Neural crest cell (in vitro differentiated cells): ENCODE data around the gene METAP1. TPM values are rescaled to one million over a fixed set of nuclear protein-coding genes. Genes with fewer than 3 reads are reported as not detected.
A peak's percentile ranks its signal among the peaks of the same experiment; 100 is the strongest.
"Not testable (repeated sequence)": the region's sequence is repeated elsewhere in the genome, so short reads cannot be mapped to it uniquely, and the experiment has no call there.

ENCODE experiments used
- DNase-seq: peaks from one replicate; pipeline ENCODE4 v3.0.0; 2021; ENCODE audit warnings: low read depth, mixed read lengths, low spot score
- H3K27ac Mint-ChIP-seq: one replicate; pipeline ENCODE4 v1.8.0; 2021; ENCODE audit warnings: mild to moderate bottlenecking, mixed read lengths; ENCODE audit not compliant: unreplicated experiment
- H3K27me3 Mint-ChIP-seq: 2 replicates; pipeline ENCODE4 v1.8.0; 2021; ENCODE audit warnings: low read depth, mild to moderate bottlenecking, mixed read lengths
- H3K36me3 Mint-ChIP-seq: 2 replicates; pipeline ENCODE4 v1.8.0; 2021; ENCODE audit warnings: low read depth, mild to moderate bottlenecking, mixed read lengths
- H3K4me1 Mint-ChIP-seq: 2 replicates; pipeline ENCODE4 v1.8.0; 2021; ENCODE audit warnings: mixed read lengths
- H3K4me3 Mint-ChIP-seq: one replicate; pipeline ENCODE4 v1.8.0; 2021; ENCODE audit warnings: mild to moderate bottlenecking, mixed read lengths
- H3K9me3 Mint-ChIP-seq: 2 replicates; pipeline ENCODE4 v1.8.0; 2021; ENCODE audit warnings: mixed read lengths
- CTCF ChIP-seq: fragments of 200-600 bp; sonication (generic); conservative IDR thresholded peaks from 2 replicates; pipeline ENCODE4 v1.5.0; 2021; ENCODE audit warnings: antibody characterized with exemption, mild to moderate bottlenecking
- total RNA-seq: library from RNA; stranded (reverse); gene quantifications from 2 replicates; pipeline ENCODE4 v1.2.1, GENCODE V29; 2021

Gene METAP1
- total RNA-seq, 1 donor from 2014 or later = 52.1 TPM

GRCh38 chr4:98967786-98968329, 27.7 kb upstream of the METAP1 start:
- DNase-seq = no peak
- TF ChIP-seq CTCF = no peak
- Mint-ChIP-seq H3K4me1 (peaks cover 28% of the 10 kb centered on the region), H3K4me3 (no peak overlapping the region), H3K36me3 (no peaks in the 10 kb centered on the region), H3K27me3 (no peaks in the 10 kb centered on the region), H3K9me3 (peaks cover 7% of the 10 kb centered on the region), H3K27ac (no peak overlapping the region)

- H3K4me1 Mint-ChIP-seq = peaks cover 28% of the 10 kb centered on the region
- no peak for DNase-seq
- no peak overlapping the region for H3K4me3 Mint-ChIP-seq
- H3K27ac Mint-ChIP-seq = no peak overlapping the region
- peaks cover 2% of the 10 kb centered on the region for H3K9me3 Mint-ChIP-seq
- H3K27me3 Mint-ChIP-seq = no peaks in the 10 kb centered on the region
- H3K36me3 Mint-ChIP-seq = no peaks in the 10 kb centered on the region
- no peak for TF ChIP-seq CTCF
Measured at GRCh38 chr4:98969878-98970785, 25.4 kb upstream of the METAP1 start.

GRCh38 chr4:98976716-98977115, 18.8 kb upstream of the METAP1 start:
- Mint-ChIP-seq H3K27ac (no peak overlapping the region), H3K36me3 (no peaks in the 10 kb centered on the region)
- no peak for TF ChIP-seq CTCF

GRCh38 chr4:98977557-98977956, 18.0 kb upstream of the METAP1 start:
- Mint-ChIP-seq H3K27me3 (no peaks in the 10 kb centered on the region), H3K27ac (no peak overlapping the region), H3K36me3 (no peaks in the 10 kb centered on the region), H3K9me3 (no peaks in the 10 kb centered on the region), H3K4me1 (no peaks in the 10 kb centered on the region), H3K4me3 (no peak overlapping the region)
- no peak for TF ChIP-seq CTCF
- no peak for DNase-seq

More at GRCh38 chr4:98976716-98977115, 18.8 kb upstream of the METAP1 start:
- H3K4me3 Mint-ChIP-seq = no peak overlapping the region
- H3K27me3 Mint-ChIP-seq = no peaks in the 10 kb centered on the region
- no peak for DNase-seq
- no peaks in the 10 kb centered on the region for H3K9me3 Mint-ChIP-seq
- no peaks in the 10 kb centered on the region for H3K4me1 Mint-ChIP-seq

- no peak for DNase-seq
- Mint-ChIP-seq H3K36me3 (no peaks in the 10 kb centered on the region), H3K27ac (no peak overlapping the region), H3K9me3 (peaks cover 5% of the 10 kb centered on the region), H3K27me3 (no peaks in the 10 kb centered on the region), H3K4me1 (no peaks in the 10 kb centered on the region), H3K4me3 (no peak overlapping the region)
- no peak for TF ChIP-seq CTCF
Measured at GRCh38 chr4:98987720-98988119, 7.8 kb upstream of the METAP1 start.

- Mint-ChIP-seq H3K4me3 (peak overlapping the region; percentile 49), H3K4me1 (peaks cover 23% of the 10 kb centered on the region)
- H3K27ac Mint-ChIP-seq, H3K27me3 Mint-ChIP-seq, H3K9me3 Mint-ChIP-seq, H3K36me3 Mint-ChIP-seq, DNase-seq: not testable (repeated sequence)
Measured at GRCh38 chr4:98992835-98993234, 2.7 kb upstream of the METAP1 start.
